Effector memory CD4-positive, alpha-beta T cell (primary cell): ENCODE data around the gene GDA.

Source experiments
- DNase-seq, 3 donors: peaks; one replicate each; pipeline ENCODE4 v3.0.0-alpha.2; 2020
- H3K27ac ChIP-seq: 2 replicates; pipeline ENCODE4 v1.7.0; 2013; ENCODE audit warnings: mild to moderate bottlenecking, low read length, moderate library complexity; ENCODE audit not compliant: insufficient read depth, poor library complexity, severe bottlenecking
- H3K27me3 ChIP-seq: replicated peaks from 2 replicates; pipeline ENCODE4 v1.7.0; 2013; ENCODE audit warnings: mild to moderate bottlenecking, low read length; ENCODE audit not compliant: insufficient read depth, control insufficient read depth, poor library complexity, severe bottlenecking
- H3K36me3 ChIP-seq: 2 replicates; pipeline ENCODE4 v1.7.0; 2013; ENCODE audit warnings: mild to moderate bottlenecking, low read length, moderate library complexity; ENCODE audit not compliant: control insufficient read depth, insufficient read depth
- H3K4me1 ChIP-seq: 2 replicates; pipeline ENCODE4 v1.7.0; 2013; ENCODE audit warnings: low read length, mild to moderate bottlenecking; ENCODE audit not compliant: control insufficient read depth, insufficient read depth, poor library complexity, severe bottlenecking
- H3K4me3 ChIP-seq: 2 replicates; pipeline ENCODE4 v1.7.0; 2013; ENCODE audit warnings: low read length, low read depth, mild to moderate bottlenecking; ENCODE audit not compliant: insufficient read depth, poor library complexity, severe bottlenecking
- H3K9me3 ChIP-seq: 2 replicates; pipeline ENCODE4 v1.7.0; 2013; ENCODE audit warnings: mild to moderate bottlenecking, low read length, moderate library complexity; ENCODE audit not compliant: control insufficient read depth

Gene GDA

DNA sequence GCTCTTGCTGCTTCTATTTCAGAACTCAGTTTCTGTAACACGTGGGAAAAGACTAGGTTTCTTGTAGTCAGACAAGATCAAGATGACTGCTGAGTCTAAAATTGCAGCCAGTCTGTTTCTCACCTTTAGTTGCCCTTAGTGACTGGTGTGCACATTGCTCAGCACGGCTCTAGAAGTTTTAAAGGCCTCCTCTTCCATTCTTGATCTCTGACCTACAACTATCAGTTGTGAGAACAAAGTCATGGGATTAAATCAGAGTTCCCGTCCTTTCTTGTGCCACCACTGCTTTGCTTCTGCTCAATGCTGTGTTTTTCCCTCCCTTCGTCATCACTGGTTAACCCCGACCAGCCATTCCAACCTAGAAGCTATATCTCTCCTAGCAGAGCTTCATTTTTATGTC, 52.8 kb downstream of the GDA start:
- Histone ChIP-seq H3K27ac (no peak overlapping the region), H3K27me3 (peaks cover 3% of the 10 kb centered on the region), H3K4me1 (no peaks in the 10 kb centered on the region), H3K36me3 (no peaks in the 10 kb centered on the region), H3K4me3 (no peak overlapping the region), H3K9me3 (no peaks in the 10 kb centered on the region)
- DNase-seq, result no peak

DNA sequence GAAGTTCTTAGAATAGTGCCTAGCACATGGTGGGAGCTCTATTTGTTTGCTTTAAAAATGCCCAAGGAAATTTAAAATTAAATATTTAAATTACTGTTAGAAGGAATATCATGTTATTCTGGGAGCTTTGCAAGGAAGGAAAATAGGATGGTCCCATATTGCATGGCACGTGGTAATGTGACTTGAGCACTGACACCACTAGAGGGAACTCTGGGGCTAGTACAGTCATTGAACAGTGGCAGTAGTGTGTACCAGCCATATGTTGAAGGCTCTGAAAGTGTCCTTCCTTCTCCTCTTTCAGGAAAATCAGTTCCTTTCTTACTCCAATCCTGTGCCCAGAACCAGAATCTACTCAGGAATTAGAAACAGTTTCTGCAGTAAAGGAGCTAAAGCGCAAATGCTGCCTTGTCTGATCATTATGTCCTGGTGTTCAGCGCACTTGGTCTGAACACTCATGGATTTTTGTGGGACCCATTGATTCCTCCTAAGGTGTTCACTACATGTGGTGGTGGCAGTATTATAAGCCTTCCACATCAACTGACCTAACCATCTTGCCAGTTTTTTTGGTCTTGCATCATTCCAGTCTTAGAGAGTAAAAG, 54.1 kb downstream of the GDA start:
- Histone ChIP-seq H3K9me3 (no peaks in the 10 kb centered on the region), H3K4me1 (no peaks in the 10 kb centered on the region), H3K27ac (no peak overlapping the region), H3K27me3 (peaks cover 3% of the 10 kb centered on the region), H3K4me3 (no peak overlapping the region), H3K36me3 (no peaks in the 10 kb centered on the region)
- DNase-seq, result no peak

DNA sequence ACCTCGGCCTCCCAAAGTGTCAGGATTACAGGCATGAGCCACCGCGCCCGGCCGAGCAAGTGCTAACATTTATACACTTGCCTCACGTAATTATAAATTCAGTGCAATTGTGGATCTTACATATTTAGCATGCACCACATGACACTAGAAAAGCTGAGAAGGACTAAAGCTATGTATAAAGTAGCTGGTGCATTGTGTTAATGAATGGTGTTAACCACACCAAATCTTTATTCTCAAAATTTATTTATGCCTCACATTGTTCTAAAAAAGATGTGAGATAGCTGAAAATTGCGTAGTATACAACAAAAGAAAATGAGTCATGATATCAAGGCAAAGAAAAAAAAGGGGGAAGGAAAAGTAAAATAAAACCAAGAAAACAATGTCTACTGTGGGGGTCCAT, 54.8 kb downstream of the GDA start:
- DNase-seq, result no peak
- peaks cover 3% of the 10 kb centered on the region for H3K27me3 ChIP-seq
- no peaks in the 10 kb centered on the region for H3K9me3 ChIP-seq
- no peaks in the 10 kb centered on the region for H3K4me1 ChIP-seq
- H3K27ac ChIP-seq, result no peak overlapping the region
- H3K36me3 ChIP-seq, result no peaks in the 10 kb centered on the region
- H3K4me3 ChIP-seq, result no peak overlapping the region

DNA sequence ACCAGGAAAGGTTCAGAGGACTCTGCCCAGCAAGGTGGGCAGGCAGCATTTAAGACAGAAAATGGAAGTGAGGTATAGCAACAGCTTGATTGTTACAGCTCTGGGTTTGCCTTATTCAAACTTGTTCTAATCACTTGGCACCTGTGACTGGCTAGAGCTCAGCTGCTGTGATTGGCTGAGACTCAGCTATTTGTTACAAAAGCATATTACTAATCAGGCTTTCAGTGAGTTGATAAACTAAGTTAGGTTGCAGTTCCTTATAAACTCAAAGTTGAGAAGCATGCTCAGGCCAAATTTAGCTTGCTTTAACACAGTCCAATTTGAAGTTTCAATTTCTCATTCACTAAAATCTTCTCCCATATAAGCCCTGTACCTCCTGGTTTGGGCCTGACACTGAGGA, 56.3 kb downstream of the GDA start:
- no peak overlapping the region for H3K4me3 ChIP-seq
- no peaks in the 10 kb centered on the region for H3K9me3 ChIP-seq

DNA sequence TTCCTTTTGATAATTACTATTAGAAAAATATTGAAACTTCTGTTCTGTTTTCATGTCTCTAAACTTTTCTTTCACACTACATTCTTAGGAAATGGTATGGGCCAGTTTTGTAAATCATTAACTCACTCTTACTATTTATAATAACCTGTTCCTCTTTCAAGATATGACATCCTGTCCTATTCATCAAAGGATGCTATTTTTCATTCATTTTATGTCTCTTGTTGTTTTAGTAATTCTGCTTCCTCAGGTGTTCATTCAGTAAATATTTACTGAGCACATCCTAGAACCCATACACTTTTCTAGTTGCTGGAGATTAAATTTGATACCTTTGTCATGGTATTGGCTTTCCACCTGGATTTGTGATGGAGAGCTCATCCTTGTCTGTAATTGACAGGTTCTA, 58.0 kb downstream of the GDA start:
- Histone ChIP-seq H3K4me1 (no peaks in the 10 kb centered on the region), H3K27me3 (no peaks in the 10 kb centered on the region), H3K36me3 (no peaks in the 10 kb centered on the region)

More for the DNA sequence above, 56.3 kb downstream of the GDA start:
- Histone ChIP-seq H3K36me3 (no peaks in the 10 kb centered on the region), H3K27me3 (peaks cover 3% of the 10 kb centered on the region), H3K4me1 (no peaks in the 10 kb centered on the region), H3K27ac (no peak overlapping the region)
- no peak for DNase-seq

DNA sequence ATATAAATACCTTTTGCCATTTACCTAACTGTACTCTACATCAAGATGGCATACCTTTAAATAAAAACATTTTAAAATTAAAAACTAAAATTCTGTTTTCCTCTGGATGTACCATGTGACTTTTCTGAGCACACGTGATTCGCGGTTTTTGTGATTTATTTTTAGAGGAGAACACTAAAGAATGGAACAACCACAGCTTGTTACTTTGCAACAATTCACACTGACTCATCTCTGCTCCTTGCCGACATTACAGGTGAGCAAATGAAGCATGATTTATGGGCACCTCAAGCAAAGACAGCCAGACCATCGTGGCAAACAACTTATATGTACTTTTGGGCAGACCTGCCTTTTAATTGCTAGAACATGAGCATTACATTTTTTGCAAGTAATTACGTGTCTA, 61.3 kb downstream of the GDA start:
- Histone ChIP-seq H3K4me1 (no peaks in the 10 kb centered on the region), H3K27me3 (no peaks in the 10 kb centered on the region), H3K27ac (no peak overlapping the region), H3K4me3 (no peak overlapping the region), H3K36me3 (no peaks in the 10 kb centered on the region), H3K9me3 (no peaks in the 10 kb centered on the region)
- DNase-seq, result no peak

More for the DNA sequence above, 58.0 kb downstream of the GDA start:
- Histone ChIP-seq H3K27ac (no peak overlapping the region), H3K9me3 (no peaks in the 10 kb centered on the region), H3K4me3 (no peak overlapping the region)
- no peak for DNase-seq

DNA sequence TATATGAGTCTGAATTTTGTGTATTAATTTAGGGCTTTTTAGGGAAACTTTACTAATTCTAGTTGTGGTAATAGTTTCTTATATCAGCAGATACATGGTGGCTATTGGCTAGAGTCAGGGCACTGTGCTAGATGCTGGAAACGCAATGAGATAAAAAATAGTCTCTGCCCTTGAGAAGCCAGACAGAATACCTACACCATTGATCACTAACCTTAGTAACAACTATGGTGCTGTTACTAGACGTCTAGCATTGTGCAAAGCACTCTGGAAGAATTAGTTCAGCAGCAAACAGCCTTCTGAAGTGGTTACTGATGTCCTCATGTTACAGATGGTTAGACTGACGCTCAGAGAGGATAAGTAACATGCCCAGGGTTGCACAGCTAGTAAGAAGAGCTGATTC, 61.8 kb downstream of the GDA start:
- H3K4me3 ChIP-seq, result no peak overlapping the region
- H3K4me1 ChIP-seq, result no peaks in the 10 kb centered on the region
- DNase-seq, result no peak
- no peaks in the 10 kb centered on the region for H3K9me3 ChIP-seq
- H3K27ac ChIP-seq, result no peak overlapping the region
- no peaks in the 10 kb centered on the region for H3K36me3 ChIP-seq
- H3K27me3 ChIP-seq, result no peaks in the 10 kb centered on the region

DNA sequence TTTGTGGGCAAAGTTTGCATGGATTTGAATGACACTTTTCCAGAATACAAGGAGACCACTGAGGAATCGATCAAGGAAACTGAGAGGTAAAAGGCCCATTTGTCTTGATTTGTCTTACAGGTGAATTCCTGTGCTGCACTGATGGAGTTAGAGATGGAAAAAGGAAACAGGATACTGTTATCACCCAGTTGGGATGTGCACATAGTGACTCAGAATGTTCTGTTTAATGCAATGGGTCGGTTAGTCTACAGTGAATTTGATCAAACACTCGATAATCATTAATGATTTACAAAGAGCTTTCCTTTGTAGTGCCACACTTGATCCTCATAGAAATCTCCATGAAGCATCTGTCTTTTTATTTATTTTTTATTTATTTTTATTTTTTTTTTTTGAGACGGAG, 64.7 kb downstream of the GDA start:
- Histone ChIP-seq H3K4me1 (no peaks in the 10 kb centered on the region), H3K27ac (no peak overlapping the region), H3K36me3 (no peaks in the 10 kb centered on the region), H3K27me3 (no peaks in the 10 kb centered on the region), H3K9me3 (no peaks in the 10 kb centered on the region), H3K4me3 (no peak overlapping the region)
- DNase-seq, result no peak

DNA sequence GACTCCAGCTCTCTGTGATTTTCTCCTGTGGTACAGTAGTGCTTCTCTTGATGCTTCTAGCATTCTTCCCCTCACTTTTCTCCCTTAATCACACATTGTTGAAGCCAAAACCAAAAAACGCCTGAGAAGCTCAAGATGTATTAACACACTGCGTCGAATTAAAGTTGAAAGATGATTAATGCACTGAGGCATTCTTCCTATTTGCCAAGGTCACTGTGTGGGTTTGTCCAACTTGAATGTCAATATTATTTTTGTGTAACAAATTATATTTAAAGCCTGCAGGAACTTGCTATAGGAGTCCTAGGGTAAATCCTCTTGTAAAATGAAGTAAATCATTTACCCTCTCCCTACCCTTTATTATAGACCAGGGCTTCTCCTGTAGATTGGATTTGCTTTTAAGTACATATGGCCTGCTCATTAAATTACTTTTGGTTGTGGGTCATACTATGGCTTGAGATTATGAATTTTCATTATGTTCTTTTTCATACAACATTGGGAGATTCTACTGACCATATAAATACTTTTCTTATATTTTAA, 68.1 kb downstream of the GDA start:
- DNase-seq, result no peak
- Histone ChIP-seq H3K27me3 (no peaks in the 10 kb centered on the region), H3K27ac (no peak overlapping the region)

DNA sequence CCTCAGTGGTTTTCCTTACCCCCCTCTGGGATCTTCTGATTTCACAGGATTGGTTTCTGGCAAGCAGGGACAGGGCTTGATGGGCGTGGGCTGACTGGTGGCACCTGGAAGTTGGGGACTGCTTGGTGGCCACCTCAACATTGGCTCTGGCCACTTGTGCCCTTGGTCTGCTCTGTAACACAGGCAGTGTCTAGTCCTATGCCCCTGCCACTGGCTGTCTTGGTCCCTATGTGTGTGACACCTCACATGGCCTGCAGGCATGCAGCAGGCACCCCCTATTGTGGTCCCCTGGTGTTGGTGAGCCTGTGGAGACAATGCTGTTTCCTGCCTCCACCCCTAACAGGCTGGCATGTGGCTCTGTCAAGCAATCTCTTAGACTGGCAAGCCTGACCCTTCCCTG, 71.3 kb downstream of the GDA start:
- Histone ChIP-seq H3K27ac (no peak overlapping the region), H3K9me3 (no peaks in the 10 kb centered on the region), H3K4me1 (no peaks in the 10 kb centered on the region), H3K27me3 (no peaks in the 10 kb centered on the region), H3K36me3 (no peaks in the 10 kb centered on the region), H3K4me3 (no peak overlapping the region)
- no peak for DNase-seq

More for the DNA sequence above, 68.1 kb downstream of the GDA start:
- Histone ChIP-seq H3K36me3 (no peaks in the 10 kb centered on the region), H3K9me3 (no peaks in the 10 kb centered on the region), H3K4me3 (no peak overlapping the region), H3K4me1 (no peaks in the 10 kb centered on the region)
